ENCODE results near the gene TTC7B.

Gene TTC7B

GRCh38 chr14:90554341-90554740 is 261.9 kb downstream of the TTC7B start:
- no peak for DNase-seq

GRCh38 chr14:90553921-90554336 is 262.3 kb downstream of the TTC7B start:
- no peak for DNase-seq

GRCh38 chr14:90553298-90553920 is 262.8 kb downstream of the TTC7B start:
- no peak for DNase-seq

DNA sequence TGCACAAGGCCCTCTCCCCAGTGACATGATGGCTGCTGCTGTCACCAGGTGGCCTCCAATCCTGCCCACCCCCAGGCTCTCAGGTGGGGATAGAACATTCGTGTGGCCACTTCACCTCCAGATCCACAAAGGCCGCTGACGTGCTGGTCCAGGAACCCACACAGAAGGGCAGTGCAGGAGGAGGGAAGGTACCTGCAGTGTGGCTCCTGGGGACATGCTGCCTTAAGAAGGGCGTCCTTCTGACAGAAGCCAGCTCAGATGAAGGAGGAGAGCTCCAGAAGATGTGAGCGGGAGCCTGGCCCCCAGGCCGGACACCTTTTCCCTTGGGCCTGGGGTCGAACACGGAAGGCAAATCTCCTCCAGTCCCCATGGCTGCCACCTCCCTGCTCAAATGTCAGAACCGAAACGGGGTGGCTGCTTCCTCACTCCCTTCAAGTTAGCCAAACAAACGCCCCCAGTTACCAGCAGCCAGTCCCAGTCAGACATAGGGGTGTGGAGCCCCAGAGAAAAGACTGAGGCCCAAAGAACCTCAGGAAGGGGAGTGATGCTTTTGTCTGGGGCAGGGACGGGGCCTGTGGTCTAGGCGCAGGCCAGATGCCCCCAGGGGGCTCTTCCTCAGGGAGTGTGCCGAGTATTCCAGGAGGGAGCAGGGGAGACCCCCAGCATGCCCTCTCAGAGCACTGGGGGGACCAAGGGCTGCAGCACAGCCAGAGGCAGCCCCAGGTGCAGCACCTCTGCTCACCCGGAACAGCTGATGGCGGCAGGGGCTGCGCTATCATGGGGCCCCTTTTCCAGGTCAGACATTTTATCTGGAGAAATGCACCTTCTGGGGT is 263.5 kb downstream of the TTC7B start:
- no peak for DNase-seq

GRCh38 chr14:90551733-90552464 is 264.3 kb downstream of the TTC7B start:
- DNase-seq = no peak

GRCh38 chr14:90551070-90551704 is 265.0 kb downstream of the TTC7B start:
- no peak for DNase-seq

DNA sequence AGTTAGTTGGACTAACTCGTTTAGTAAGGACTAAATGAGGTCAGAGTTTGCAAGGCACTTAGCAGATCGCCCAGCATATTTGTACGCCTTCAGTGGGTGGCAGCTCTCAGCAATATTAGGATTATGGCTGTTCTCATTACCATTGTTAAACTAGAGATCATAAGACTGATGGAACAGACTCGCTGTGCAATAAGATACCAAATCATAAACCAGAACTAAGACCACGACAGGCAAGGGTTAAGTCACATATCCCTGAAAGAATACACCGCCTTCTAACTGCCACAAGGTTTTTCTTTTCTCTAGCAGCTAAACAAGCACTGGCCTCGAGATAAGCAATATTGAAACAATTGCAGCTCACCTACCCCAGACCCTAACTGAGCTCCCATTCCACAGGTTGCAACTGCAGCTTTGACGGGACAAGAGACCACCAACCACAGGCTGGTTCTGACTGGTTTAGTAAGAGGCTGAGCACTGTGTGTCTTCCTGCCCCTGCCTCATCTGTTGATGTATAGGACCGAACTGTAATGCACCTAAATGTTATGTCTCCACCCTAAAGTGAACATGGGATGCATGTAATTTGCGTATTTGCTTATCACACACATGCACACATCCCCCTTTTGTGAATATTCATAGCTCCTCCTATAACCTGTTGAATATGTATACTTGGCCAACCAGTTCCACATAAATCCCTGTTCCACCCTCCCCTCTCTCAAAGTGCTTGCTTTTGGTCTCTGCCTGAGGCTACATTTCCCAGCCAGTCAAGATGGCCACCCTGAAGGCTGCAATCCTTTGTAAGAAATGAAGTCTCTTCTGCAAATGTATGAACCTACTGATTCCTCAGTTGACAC is 266.2 kb downstream of the TTC7B start:
- DNase-seq = no peak

DNA sequence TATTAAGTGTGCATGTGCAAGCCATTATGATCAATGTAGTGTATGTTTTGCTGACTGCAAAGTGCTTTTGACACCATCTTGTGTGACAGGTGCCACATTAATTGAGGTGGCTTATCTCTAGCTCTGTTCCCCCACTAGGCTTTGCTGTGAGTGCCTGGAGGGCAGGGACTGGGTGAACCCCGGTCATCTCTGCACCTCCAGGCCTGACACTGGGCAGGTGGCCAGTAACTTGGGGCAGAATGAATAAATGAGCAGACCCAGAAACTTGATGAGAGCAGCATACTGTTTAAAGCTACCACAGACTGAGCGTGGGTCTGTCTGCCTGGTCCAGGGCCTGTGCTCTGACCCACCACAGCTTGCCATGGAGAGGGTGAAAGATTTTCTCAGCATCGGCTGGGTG is 267.8 kb downstream of the TTC7B start:
- DNase-seq = no peak

- DNase-seq = no peak
Observed at GRCh38 chr14:90547968-90548367, 268.3 kb downstream of the TTC7B start.

DNA sequence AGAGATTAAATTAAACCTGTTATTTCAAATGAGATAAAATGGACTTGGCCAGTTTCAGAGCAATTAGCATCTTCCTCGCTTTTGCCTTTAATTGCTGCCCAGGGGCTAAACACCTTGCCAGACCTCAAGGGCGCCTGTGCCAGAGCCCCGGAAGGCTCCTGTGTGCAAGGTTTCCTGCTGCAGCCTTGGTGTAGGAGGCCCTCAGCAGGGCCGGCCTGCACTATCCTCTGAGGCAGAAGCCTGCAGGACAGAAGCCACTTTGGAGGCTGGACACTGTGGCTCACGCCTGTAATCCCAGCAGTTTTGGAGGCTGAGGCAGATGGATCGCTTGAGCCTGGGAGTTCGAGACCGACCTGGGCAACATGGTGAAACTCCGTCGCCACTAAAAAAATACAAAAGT is 269.0 kb downstream of the TTC7B start:
- DNase-seq = no peak

- DNase-seq = no peak
Observed at GRCh38 chr14:90546767-90547166, 269.5 kb downstream of the TTC7B start.

DNA sequence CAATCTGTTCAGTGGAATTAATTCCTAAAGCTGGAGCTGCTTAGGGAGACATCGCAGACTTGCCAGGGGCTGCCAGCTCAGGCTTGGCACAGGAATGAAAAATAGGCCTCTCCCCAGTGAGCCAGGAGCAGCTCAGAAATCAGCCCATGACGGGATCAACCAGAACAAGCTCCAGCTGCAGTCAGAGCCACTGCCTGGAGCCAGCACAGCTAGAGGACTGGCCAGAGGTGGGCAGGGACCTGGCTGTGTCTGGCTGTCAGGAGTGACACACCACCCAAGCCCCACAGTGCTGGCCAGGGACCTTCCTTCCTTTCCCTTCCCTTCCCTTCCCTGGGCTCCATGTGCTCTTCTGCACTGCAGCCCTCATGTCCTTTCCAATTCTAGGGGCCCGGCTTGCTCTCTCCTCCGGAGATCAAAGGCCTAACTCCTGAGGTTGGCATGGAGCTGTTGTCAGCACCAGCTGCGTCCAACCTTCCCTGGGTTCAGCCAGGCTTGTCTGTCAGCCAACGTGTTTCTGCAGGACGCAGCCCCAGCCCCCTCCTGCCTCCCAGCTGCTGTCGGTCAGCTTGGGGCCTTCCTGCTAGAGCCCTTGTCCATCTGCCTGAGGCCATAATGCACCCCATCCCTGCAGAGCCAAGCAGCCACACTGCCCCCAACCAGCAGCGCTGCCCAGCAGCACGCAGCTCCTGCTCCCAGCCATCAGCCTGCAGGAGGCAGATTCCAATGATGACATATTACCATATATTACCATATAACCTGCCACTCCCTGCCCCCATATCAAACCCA is 270.1 kb downstream of the TTC7B start:
- no peak for DNase-seq

- no peak for DNase-seq
Observed at GRCh38 chr14:90545382-90545781, 270.8 kb downstream of the TTC7B start.

DNA sequence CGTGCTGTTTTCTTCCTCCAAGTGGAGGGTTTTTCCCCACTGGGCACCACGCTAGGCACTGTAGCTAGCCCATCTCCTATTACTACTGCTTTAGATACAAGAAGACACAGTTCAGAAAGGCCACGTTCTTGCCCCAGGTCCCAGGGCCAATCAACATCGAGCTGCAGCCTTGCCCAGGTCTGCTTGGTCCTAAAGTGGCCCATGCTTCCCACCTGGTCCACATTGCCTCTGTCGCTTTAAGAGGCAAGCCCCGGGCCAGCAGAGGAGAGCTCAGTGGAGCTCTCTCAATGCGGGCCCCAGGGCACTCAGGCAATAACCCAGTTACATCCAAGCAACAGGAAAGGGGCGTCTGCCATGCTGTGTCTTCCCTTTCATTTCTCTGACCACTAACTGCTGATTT is 271.3 kb downstream of the TTC7B start:
- DNase-seq = no peak

DNA sequence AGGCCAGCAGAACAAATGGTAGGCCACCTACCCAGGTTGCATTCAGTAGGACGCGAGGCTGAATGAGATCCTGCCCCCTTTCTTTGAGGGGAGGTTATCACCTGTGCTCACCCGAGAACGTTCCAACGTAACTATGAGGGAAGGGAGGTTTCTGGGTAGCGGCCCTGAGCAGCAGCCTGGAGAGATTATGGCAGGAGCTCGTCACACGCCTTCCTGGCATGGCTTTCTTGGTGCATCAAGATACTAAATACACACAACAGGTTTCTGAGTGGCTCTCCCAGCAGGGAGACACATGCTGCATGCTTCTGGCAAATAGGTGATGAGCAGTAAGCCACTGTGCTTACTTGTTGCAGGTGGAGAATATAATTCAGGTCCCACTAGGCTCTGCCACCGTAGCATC is 271.7 kb downstream of the TTC7B start:
- DNase-seq = no peak

- DNase-seq = no peak
Observed at GRCh38 chr14:90543876-90544275, 272.4 kb downstream of the TTC7B start.

GRCh38 chr14:90541076-90541634 is 275.1 kb downstream of the TTC7B start:
- DNase-seq = no peak

DNA sequence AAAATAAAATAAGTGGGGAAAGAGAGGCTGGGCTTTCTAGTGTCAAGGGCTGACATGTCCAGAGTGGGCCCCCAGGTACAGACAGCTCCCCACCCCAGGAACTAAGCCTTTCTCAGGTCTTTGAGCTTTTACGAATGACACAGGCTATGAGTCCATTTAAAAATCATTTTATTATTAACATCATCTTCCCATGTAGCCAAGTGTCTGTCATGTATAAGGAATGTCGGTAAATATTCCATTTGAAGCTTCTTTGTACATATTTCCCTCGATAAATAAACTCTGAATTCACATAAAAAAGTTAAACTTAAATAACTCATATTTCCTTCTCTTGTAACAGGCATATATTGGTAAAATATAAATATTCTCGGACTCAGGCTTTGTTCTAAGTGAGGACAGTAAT is 275.8 kb downstream of the TTC7B start:
- DNase-seq = no peak

DNA sequence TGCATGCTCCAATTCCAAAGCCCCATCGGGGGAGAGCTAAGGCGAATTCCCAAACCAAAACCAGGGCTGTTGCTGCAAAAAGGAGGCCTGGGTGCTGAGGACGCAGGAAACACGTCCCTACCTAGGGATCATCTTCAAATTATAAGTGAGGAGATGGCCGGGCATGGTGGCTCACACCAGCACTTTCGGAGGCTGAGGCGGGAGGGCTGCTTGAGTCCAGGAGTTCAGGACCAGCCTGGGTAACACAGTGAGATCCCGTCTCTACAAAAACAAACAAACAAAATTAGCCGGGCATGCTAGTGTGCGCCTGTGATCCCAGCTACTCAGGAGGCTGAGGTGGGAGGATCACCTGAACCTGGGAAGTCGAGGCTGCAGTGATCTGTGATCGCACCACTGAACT is 276.2 kb downstream of the TTC7B start:
- DNase-seq = no peak

DNA sequence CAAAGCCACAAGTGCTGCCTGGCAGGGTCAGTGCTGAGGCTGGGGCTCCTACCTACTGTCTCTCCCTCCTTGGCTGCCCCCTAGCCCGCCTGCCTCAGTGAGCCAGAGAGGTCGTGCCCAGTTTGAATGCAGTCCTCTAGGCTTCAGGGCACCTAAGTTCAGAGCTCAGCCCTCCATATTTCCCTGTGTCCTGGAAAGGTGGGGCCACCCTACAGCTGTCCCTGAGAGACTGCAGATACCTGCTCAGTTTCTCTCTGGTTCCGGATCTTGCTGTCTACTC is 276.8 kb downstream of the TTC7B start:
- DNase-seq = no peak

- no peak for DNase-seq
Observed at GRCh38 chr14:90538716-90539495, 277.3 kb downstream of the TTC7B start.

Measured in 8988T (cell line).